ENCODE results near the gene CMPK2. TPM values are rescaled to one million over a fixed set of nuclear protein-coding genes. Genes with fewer than 3 reads are reported as not detected.

CMPK2 gene
- total and polyA plus RNA-seq, 9 of the 15 experiments (the other 6 are each of a cell fraction or from before 2014, with no cell fraction given): 2.6 to 10.5 (median 5.0) TPM

- peak; percentile 24; the same call in 1 of the 2 replicates for TF ChIP-seq REST (IDR thresholded peaks at IDR 0.05; ENCODE audit: borderline replicate concordance)
- TF ChIP-seq REST (CRISPR knock-in tag; IDR thresholded peaks at IDR 0.05; ENCODE audit: low read depth): no peak
- no peak for TF ChIP-seq NR4A1 (CRISPR knock-in tag; IDR thresholded peaks at IDR 0.05)
- TF ChIP-seq NR4A1 (tag; IDR thresholded peaks at IDR 0.05): peak; percentile 59; the same call in 1 of the 2 replicates
- peak; percentile 71 for TF ChIP-seq CREM (IDR thresholded peaks at IDR 0.05; ENCODE audit: low read depth)
- TF ChIP-seq BRD4 (IDR thresholded peaks at IDR 0.05): no peak
- no peak for TF ChIP-seq BRF2 (IDR thresholded peaks at IDR 0.05; ENCODE audit: borderline replicate concordance, insufficient read depth, insufficient read length)
Observed at GRCh38 chr2:6887751-6888192, 22.1 kb upstream of the CMPK2 start (continued).

Measured in K562 (cell line).